Renal cortex interstitium (tissue), 11 donors: Measurements from ENCODE around the gene STAT3. TPM values are rescaled to one million over a fixed set of nuclear protein-coding genes. Genes with fewer than 3 reads are reported as not detected.
"Not testable (repeated sequence)": the region's sequence is repeated elsewhere in the genome, so short reads cannot be mapped to it uniquely, and the experiment has no call there.

Experiments
- DNase-seq, 11 donors: peaks; one replicate each; pipeline ENCODE4 v3.0.0-alpha.2; 2013; ENCODE audit warnings: low read depth in 9 of 11, low spot score in 4 of 11; ENCODE audit errors: extremely low read depth in 1 of 11
- polyA plus RNA-seq, 3 donors: library from polyadenylated mRNA; unstranded; fragments of 120-200 nt; gene quantifications; one replicate each; pipeline ENCODE4 v1.2.1, GENCODE V29; 2013; ENCODE audit not compliant: insufficient read length in 3 of 3

STAT3 gene
- polyA plus RNA-seq, 3 donors, result 58.1 to 81.2 (median 58.9) TPM

DNA sequence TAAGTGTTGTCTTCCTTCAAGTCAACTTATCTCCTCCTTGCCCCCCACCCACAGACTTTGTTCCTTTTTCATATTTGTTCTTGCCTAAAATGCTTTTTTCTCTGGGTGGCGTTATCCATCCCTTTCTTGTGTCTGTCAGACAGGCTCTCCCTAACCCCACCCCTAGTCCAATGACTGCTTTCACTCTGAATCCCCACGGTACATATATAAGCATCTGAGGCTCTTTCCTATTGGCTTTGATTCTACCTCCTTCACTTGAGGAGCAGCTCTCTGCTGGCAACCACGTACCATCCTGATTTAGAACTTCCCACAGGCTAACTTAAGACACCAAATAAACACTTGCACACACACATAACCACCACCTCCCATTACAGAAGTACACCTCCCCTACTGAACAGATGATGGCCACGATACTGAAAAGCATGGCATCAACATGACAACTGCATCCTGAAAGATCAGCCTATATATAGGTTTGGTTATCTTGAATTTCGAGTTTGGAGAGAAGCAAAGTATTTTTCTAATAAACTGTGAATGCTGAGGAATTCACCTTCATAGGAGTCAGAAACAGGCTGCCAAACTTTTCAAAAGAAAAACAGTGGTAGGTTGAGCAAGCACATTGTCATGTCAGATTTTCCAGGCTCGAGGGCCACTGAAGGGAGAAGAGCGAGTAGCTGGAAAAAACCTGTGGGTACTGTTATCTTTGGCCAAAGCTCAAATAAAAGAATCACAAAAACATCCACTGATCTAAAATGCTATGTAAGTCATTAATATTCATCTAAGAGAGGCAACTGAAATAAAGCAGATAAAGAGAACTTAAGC is 24.3 kb downstream of the STAT3 start:
- DNase-seq, result no peak

DNA sequence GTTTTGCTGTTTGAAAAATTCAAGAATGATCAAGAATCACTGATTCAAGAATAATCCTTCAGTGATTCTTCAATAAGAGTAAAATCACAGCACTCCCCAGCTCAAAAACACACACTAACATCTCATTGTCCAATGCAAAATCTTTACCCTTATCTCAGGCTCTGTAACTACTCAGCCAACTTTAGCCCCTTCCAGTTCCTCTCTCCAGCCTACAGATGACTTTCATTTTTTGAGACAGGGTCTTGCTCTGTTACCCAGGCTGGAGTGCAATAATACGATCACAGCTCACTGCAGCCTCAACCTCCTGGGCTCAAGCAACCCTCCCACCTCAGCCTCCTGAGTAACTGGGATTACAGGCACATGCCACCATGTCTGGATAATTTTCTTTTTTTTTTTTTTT is 25.0 kb downstream of the STAT3 start:
- DNase-seq, result no peak

DNA sequence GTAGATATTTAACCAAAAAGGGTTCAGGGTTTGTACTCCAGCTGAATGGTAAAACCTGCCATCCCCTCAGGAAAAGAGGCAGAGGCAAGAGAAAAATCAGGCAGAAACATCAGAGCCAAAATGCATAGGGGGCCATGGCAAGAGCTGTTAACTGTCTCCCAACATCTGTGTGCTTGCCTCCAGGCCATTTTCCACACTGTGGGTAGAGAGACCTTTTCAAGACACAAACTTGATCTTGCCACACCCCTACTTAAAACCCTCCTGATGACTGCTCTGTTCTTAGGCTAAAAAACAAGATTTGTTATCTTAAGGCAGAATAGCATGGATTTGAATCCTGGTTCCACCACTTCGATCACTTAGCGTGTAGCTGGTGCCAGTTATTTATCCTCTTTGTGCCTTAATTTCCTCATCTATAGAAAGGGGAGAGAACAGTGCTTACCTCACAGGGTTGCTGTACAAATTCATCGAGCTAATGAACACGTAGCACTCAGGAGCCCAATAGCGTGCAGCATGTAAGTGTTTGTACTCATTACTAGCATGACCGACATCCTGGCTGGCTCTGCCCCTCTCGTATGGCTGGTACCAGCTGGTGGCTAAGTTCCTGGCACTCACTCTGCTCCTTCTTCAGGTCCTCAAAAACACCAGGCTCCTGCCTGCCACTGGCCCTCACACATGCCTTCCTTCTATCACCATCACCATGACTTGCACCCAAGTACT is 25.8 kb downstream of the STAT3 start:
- no peak for DNase-seq

DNA sequence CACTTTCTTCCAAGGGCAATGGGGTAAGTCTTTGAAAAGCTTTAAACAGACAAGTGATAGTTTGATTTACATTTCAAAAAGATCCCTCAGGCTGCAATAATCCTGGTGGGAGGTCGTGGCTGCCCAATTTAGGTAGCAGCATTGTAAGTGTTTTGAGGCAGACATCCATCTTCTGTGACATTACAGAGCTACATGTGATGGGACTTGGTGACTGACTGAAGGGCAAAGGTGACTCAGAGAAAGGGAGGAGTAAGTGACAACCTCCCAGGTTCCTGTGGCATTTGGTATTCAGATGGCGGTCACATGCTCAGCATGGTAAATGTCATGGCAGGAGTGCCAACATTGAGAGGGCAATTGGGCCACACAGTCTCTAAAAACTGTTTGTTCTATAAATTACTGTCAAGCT is 26.5 kb downstream of the STAT3 start:
- no peak for DNase-seq

DNA sequence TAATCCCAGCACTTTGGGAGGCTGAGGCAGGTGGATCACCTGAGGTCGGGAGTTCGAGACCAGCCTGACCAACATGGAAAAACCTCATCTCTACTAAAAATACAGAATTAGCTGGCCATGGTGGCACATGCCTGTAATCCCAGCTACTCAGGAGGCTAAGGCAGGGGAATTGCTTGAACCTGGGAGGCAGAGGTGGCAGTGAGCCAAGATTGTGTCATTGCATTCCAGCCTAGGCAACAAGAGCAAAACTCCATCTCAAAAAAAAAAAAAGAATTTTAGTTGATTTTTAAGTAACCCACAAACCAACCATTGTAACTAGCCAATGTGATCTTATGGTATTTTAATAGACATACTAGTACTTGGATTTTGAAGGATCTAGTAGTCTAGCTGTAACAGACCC is 27.9 kb downstream of the STAT3 start:
- not testable (repeated sequence) for DNase-seq

DNA sequence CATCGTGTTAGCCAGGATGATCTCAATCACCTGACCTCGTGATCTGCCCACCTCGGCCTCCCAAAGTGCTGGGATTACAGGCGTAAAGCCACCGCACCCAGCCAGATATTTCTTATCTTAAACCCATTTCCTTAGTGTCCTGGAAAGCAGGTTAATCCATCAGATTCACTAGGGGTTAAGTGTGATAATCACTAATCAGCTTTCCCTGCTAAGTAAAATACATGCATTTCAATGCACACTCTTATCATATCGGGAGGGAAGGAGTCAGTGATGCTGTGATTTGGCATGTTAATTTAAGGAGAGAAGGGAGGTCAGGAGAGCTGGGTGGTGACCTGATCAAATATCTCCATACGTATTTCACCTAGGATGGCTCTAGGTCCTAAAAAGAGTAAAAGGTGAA is 29.1 kb downstream of the STAT3 start:
- no peak for DNase-seq

DNA sequence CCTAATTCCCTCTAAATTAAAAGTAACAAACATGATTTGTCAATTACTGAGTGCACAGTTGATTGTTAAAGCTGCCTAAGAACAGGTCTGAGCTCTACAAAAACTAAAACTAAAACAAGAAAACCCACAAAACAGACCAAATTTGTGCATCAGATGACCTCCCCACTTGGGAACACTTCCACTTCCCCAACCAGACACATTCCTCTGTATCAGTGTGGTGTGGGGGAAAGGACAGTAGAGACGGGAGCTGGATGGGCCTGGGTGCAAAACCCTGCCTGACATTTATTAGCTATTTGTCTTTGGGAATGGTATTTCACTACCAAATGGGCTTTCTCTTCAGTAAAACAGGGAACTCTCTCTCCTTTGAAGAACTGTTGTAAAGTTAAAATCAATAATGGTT is 29.8 kb downstream of the STAT3 start:
- no peak for DNase-seq

DNA sequence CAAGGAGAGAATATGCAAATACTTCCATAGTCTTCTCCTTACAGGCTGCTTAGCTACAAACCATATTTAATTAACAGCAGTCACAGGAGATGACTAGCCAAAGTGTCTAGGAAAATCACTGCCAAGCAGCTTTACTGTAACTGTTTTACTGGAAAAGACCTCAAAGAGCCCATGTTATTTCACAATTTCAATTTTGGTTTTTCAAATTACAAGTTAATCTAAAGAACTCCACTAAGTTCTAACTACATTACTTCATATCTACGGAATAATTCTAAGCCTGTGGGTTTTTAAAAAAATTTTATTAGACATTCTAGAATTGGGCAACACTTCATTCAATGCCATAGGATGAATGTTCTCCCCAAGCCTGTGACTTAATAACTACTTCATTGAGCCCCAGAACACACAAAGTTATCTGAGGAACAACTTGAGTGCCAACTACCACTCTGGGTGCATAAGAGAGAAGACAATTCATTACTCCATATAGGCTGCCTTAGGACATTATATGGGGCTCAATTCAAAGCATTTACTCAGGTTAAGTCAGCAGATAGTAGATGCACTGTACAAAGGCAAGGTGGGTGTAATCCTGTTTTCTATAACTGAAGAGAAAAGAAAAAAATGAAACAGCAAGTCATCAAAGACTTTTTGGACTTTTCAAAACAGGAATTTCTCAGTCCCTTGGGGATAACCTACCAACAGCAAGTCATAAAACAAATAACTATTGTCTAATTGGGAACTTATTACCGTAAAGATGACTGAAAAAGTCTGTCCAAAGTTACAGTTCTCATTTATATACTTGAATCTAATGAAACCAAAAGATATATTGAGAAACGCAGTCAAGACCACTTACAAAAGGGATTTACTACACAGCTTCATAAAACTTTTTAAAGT is 33.0 kb downstream of the STAT3 start:
- no peak for DNase-seq

DNA sequence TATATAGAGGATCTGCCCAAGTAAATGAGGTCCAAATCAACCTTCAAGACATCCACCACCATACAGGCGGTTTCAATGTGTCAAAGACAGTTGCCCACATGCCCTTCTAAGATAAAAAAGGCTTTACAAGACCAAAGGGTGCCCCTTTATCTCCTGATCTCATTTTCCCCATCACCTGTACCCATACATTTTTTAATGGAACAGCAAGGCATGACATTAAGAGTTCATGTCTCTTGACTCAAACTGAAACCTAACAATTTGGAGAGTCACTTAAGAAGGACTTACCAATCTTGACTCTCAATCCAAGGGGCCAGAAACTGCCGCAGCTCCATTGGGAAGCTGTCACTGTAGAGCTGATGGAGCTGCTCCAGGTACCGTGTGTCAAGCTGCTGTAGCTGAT is 40.1 kb downstream of the STAT3 start:
- DNase-seq, result no peak

DNA sequence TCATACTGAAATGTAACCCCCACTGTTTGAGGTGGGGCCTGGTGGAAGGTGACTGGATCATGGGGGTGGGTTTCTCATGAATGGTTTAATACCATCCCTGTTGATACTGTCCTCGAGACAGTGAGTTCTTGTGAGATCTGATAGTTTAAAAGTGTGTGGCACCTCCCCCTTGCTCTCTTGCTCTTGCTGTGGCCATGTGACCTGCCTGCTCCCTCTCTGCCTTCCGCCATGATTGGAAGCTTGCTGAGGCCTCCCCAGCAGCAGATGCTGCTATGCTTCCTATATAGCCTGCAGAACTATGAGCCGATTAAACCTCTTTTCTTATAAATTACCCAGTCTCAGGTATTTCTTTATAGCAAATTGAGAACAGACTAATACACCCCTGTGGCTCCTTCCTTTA is 40.6 kb downstream of the STAT3 start:
- DNase-seq, result no peak

DNA sequence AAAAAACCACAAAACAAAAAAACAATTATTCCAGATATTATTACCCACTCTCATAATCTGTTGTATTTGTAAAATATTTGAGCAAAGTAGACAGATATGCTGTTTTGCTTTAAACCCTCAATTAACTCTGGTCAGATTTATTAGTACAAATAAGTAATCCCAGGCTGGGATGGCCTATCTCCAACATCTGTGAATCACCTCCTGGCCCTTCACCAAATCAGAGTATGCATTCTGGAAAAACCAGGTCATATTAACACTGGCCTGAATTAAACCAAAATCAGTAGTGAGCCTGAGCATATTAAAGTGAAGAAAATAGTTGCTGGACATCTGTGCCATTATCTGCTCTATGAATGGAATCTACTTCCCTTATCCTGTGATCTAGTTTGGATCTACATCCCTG is 41.0 kb downstream of the STAT3 start:
- no peak for DNase-seq

DNA sequence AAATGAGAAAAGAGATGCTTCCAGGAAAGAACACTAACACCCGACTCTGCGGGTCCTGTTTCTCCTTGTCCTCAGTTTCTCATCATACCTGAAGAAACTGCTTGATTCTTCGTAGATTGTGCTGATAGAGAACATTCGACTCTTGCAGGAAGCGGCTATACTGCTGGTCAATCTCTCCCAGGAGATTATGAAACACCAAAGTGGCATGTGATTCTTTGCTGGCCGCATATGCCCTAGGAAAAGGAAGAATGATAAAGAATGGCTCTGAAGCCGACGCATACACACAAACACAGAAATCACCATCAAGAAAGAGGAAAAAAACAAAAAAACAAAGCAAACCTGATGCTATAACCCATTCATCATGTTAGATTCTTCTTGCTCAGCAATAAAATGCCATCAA is 41.8 kb downstream of the STAT3 start:
- no peak for DNase-seq

DNA sequence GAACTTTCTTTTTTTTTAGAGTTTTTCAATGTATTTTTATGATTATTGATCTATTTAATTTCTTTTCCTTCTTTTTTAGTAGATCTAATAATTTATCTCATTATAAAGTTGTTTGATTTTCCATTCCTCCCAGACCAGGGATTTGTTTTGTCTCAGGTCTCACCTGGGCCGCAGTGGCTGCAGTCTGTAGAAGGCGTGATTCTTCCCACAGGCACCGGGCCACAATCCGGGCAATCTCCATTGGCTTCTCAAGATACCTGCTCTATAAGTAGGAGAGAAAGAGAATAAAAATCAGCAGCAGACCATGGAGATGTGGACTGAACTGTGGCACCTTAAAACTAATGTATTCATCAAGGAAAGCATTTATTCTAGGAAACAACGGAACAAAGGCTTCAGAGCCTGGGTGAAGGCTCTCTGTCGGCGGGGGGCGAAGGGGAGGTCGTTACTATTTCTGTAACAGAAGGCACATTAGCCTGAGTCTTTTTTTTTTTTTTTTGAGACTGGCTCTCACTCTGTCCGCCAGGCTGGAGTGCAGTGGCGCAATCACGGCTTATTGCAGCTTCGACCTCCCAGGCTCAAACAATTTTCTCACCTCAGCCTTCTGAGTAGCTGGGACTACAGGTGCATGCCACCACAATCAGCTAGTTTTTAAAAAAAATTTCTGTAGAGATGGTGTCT is 42.7 kb downstream of the STAT3 start:
- no peak for DNase-seq

DNA sequence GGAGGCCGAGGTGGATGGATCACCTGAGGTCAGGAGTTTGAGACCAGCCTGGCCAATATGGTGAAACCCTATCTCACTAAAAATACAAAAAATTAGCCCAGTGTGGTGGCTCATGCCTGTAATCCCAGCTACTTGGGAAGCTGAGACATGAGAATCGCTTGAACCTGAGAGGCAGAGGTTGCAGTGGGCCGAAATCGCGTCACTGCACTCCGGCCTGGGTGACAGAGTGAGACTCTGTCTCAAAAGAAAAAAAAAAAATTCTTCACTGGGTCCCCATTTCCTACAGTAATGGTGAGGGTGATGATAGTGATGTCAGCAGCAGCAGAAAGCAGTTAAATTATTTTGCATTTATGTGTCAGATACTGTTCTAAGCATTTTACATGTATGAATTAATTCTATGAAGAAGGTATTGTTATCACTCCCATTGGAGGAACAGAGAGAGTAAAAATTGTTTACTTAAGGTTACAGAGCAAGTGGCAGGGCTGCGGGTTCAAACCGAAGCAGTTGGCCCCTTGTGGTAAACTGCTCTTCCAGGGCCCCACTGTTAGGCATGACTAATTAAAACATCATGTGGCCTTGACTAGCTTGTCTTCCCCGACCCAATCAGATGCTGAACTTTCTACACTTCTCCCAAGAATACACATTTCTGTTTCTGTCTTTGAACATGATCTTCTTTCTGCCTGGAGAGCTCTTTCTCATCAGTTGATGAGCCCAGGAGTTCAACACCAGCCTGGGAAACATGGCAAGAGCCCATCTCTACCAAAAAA is 45.8 kb downstream of the STAT3 start:
- DNase-seq, result no peak

DNA sequence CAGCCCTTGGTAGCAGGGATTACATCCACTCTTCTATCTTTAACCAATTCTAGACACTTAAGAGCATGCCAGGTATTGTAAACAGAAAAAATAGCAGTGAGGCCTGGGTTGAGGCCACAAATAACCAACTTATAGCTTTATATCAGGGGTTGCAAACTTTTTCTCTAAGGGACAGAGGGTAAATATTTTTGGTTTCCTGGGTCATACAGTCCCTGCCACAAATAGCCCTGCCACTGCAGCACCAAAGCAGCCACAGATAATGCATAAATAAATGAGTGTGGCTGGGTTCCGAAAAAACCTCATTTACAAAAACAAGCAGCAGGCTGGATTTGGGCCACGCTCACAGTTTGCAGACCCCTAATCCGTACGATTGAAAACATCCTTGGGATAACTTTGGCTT is 46.7 kb downstream of the STAT3 start:
- DNase-seq, result no peak

DNA sequence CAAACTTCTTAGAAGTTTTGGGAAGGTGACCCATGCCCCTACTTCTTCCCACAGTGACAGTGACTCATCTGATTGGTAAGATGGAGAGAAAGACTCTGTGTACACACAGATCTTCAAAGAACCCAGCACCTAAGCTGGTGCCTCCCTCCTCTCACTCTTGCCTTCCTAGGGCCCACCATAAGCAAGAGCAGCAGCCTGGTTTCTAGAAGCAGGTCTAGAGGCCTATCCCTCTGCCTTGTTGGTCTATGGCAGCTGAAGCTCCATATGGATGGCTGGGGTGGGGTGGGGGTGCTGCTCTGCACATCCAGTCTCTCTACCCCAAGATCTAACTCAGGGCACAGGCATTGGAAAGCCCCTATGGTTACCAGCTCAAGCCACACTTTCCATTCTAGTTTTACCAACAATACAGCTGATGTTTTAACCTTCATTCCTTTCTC is 47.5 kb downstream of the STAT3 start:
- DNase-seq, result no peak

DNA sequence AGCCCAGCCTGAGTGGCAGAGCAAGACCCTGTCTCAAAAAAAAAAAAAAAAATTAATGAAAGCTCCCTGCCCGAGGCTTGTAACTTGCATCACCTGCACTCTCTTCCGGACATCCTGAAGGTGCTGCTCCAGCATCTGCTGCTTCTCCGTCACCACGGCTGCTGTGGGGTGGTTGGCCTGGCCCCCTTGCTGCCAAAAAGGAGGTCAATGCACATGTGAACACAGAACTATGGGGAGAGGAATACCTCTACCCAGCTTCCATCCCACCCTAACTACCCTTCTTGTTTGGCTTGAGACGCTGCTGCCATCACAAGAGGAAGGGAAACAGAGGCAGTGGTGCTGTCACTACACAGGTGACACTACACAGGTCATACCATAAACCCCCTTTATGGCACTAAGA is 49.0 kb downstream of the STAT3 start:
- DNase-seq, result no peak

DNA sequence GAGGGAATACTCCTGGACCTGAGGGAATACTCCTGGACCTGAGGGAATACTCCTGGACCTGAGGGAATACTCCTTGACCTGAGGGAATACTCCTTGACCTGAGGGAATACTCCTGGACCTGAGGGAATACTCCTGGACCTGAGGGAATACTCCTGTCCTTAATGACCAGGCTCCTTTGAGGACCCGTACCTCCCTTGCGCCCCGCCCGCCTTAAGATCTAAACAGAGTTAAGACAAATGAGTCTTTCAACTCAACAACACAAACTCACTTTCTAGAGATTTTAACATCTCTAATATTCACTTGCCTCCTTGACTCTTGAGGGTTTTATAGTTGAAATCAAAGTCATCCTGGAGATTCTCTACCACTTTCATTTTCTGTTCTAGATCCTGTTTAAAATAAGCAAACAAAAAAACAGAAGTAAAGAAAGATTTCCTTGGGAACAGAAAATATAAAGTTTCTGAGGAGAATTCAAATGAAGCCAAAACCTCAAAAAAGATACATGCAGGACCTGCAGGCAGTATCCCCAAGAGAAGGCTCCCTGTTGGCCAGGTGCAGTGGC is 49.7 kb downstream of the STAT3 start:
- no peak for DNase-seq
